Omental fat pad (tissue), 4 donors: ENCODE data around the gene RANBP17. TPM values are rescaled to one million over a fixed set of nuclear protein-coding genes. Genes with fewer than 3 reads are reported as not detected.

Experiments used
- ATAC-seq: fragments of 150-250 bp; one replicate; pipeline ENCODE4 v1.9.1; 2016; ENCODE audit warnings: mild to moderate bottlenecking, moderate library complexity; ENCODE audit not compliant: low FRiP score
- DNase-seq: peaks from one replicate; pipeline ENCODE4 v3.0.0-alpha.2; 2019; ENCODE audit warnings: low spot score
- CTCF ChIP-seq, 3 donors: fragments of 450-650 bp; IDR thresholded peaks; one replicate each; pipeline ENCODE4 v1.5.1; 2016 to 2017; ENCODE audit warnings: antibody characterized with exemption in 3 of 3, mild to moderate bottlenecking in 3 of 3, moderate library complexity in 2 of 3
- total RNA-seq, 4 donors: library from RNA; depleted of rRNA; stranded (reverse); fragments of >200 nt; gene quantifications; one replicate each; pipeline ENCODE4 v1.1.0, GENCODE V29; 2016

The RANBP17 gene
- total RNA-seq, 4 donors from 2014 or later, result 0.93 to 10.7 (median 3.8) TPM

GRCh38 chr5:171102877-171103610, 241.2 kb downstream of the RANBP17 start:
- TF ChIP-seq CTCF (IDR thresholded peaks at IDR 0.05), result no peak
- no peak for DNase-seq

GRCh38 chr5:171107669-171108068, 245.9 kb downstream of the RANBP17 start:
- no peak for ATAC-seq
- no peak for TF ChIP-seq CTCF (IDR thresholded peaks at IDR 0.05)
- DNase-seq, result no peak

More at GRCh38 chr5:171102877-171103610, 241.2 kb downstream of the RANBP17 start:
- no peak for ATAC-seq

GRCh38 chr5:171115519-171115918, 253.7 kb downstream of the RANBP17 start:
- DNase-seq (no peak), ATAC-seq (no peak)
- TF ChIP-seq CTCF (IDR thresholded peaks at IDR 0.05), result no peak

GRCh38 chr5:171116719-171117118, 254.9 kb downstream of the RANBP17 start:
- TF ChIP-seq CTCF (IDR thresholded peaks at IDR 0.05), result no peak
- DNase-seq (no peak), ATAC-seq (no peak)

- no peak for TF ChIP-seq CTCF (IDR thresholded peaks at IDR 0.05)
- DNase-seq (no peak), ATAC-seq (no peak)
These were observed 259.3 kb downstream of the RANBP17 start for GRCh38 chr5:171120986-171121622.

- DNase-seq, result no peak
- no peak for ATAC-seq
These were observed 259.8 kb downstream of the RANBP17 start for GRCh38 chr5:171121638-171122037.

More at GRCh38 chr5:171121638-171122037, 259.8 kb downstream of the RANBP17 start:
- no peak for TF ChIP-seq CTCF (IDR thresholded peaks at IDR 0.05)
